GM12878 (cell line): Measurements from ENCODE around the gene SHC3. TPM values are rescaled to one million over a fixed set of nuclear protein-coding genes. Genes with fewer than 3 reads are reported as not detected.

Source experiments
- ATAC-seq: fragments of 200-7000 bp; cut with Tn5 transposase; 3 replicates; pipeline ENCODE4 v1.9.1; 2020; ENCODE audit warnings: mild to moderate bottlenecking, moderate library complexity
- BruUV-seq: library from RNA; stranded (reverse); fragments of 400-500 nt; replicated peaks from 2 replicates; lab custom pipeline; 2021; lab: Mats Ljungman, UMichigan
- CTCF ChIA-PET: fragments of 300-600 bp; sonication (Branson Sonifier 250); formaldehyde crosslinking; extraction: SDS; loops from one replicate; lab custom pipeline; 2021; ENCODE audit warnings: inconsistent platforms; lab: Yijun Ruan, JAX
- POLR2A ChIA-PET: fragments of 350-600 bp; formaldehyde crosslinking; extraction: SDS; loops from one replicate; lab custom pipeline; 2021; ENCODE audit warnings: inconsistent platforms; lab: Charles Lee
- RAD21 ChIA-PET: fragments of 300-600 bp; sonication (Branson Sonifier 250); formaldehyde crosslinking; loops from one replicate; lab custom pipeline; 2023; ENCODE audit warnings: antibody characterized with exemption; ENCODE audit not compliant: unreplicated experiment; lab: Charles Lee
- SMC1A ChIA-PET: fragments of 300-600 bp; sonication (Branson Sonifier 250); formaldehyde crosslinking; loops from one replicate; lab custom pipeline; 2023; ENCODE audit not compliant: unreplicated experiment, uncharacterized antibody; lab: Charles Lee
- DNase-seq: peaks from one replicate; pipeline ENCODE4 v3.0.0-alpha.2; 2011; ENCODE audit warnings: low read depth, low spot score
- FAIRE-seq: peaks from 3 replicates; lab custom pipeline; 2011; peaks lifted over from hg19 to GRCh38; lab: Jason Lieb, UNC
- H2AFZ ChIP-seq: 2 replicates; pipeline ENCODE4 v1.6.0; 2011; ENCODE audit warnings: low read depth, low read length, control low read depth; ENCODE audit not compliant: control insufficient read depth
- H3K27ac ChIP-seq: 2 replicates; pipeline ENCODE4 v1.5.1; 2011; ENCODE audit warnings: control low read depth; ENCODE audit not compliant: control insufficient read depth, insufficient read depth
- H3K27me3 ChIP-seq, 2 experiments: replicated peaks in 1 of 2; 2 replicates each; pipeline versions ENCODE4 v1.6.0 to v1.6.1; 2011; ENCODE audit warnings: low read length in 1 of 2; ENCODE audit not compliant: control insufficient read depth in 2 of 2, insufficient read depth in 2 of 2
- H3K36me3 ChIP-seq, 2 experiments: 2 replicates each; pipeline ENCODE4 v1.5.1; 2011; ENCODE audit warnings: low read length in 1 of 2; ENCODE audit not compliant: control insufficient read depth in 2 of 2, insufficient read depth in 2 of 2
- H3K4me1 ChIP-seq: 2 replicates; pipeline ENCODE4 v1.6.1; 2011; ENCODE audit warnings: mild to moderate bottlenecking, low read length, moderate library complexity, mixed read lengths; ENCODE audit not compliant: control insufficient read depth, insufficient read depth
- H3K4me2 ChIP-seq: 2 replicates; pipeline ENCODE4 v1.6.0; 2011; ENCODE audit warnings: control low read depth; ENCODE audit not compliant: control insufficient read depth, insufficient read depth
- H3K4me3 ChIP-seq: fragments of 200-600 bp; sonication (generic); 2 replicates; pipeline ENCODE4 v1.5.1; 2016
- H3K79me2 ChIP-seq: 2 replicates; pipeline ENCODE4 v1.6.0; 2011; ENCODE audit warnings: low read length; ENCODE audit not compliant: control insufficient read depth, insufficient read depth
- H3K9ac ChIP-seq: 2 replicates; pipeline ENCODE4 v1.8.0; 2011; ENCODE audit warnings: low read length, control low read depth, mixed read lengths; ENCODE audit not compliant: control insufficient read depth, insufficient read depth
- H3K9me3 ChIP-seq: replicated peaks from 3 replicates; pipeline ENCODE4 v1.5.1; 2011; ENCODE audit warnings: mild to moderate bottlenecking, low read length; ENCODE audit not compliant: control insufficient read depth, insufficient read depth
- H4K20me1 ChIP-seq: 2 replicates; pipeline ENCODE4 v1.6.0; 2011; ENCODE audit not compliant: control insufficient read depth, insufficient read depth
- CBX3 ChIP-seq: fragments of 200-600 bp; sonication (generic); IDR thresholded peaks from 2 replicates; pipeline ENCODE4 v1.6.1; 2016; ENCODE audit warnings: low read depth, borderline replicate concordance
- ELK1 ChIP-seq: IDR thresholded peaks from 2 replicates; pipeline ENCODE4 v1.6.1; 2012; ENCODE audit warnings: low read depth, low read length, improper control_type of control experiment
- ETV6 ChIP-seq, 2 experiments: fragments of 450-650 bp in 1 of 2; IDR thresholded peaks in 1 of 2; conservative IDR thresholded peaks in 1 of 2; 2 replicates each; pipeline ENCODE4 v1.6.1; 2014; ENCODE audit warnings: antibody characterized with exemption in 1 of 2, borderline replicate concordance in 1 of 2, low read depth in 1 of 2, mild to moderate bottlenecking in 1 of 2, moderate library complexity in 1 of 2
- FOS ChIP-seq: IDR thresholded peaks from 3 replicates; pipeline ENCODE4 v1.6.1; 2011; ENCODE audit warnings: borderline replicate concordance; ENCODE audit not compliant: insufficient read length; ENCODE audit errors: extremely low read depth
- GABPA ChIP-seq: IDR thresholded peaks from 2 replicates; pipeline ENCODE4 v1.6.1; 2014; ENCODE audit warnings: antibody characterized with exemption, low read depth, mild to moderate bottlenecking, inconsistent platforms
- IRF4 ChIP-seq: IDR thresholded peaks from 2 replicates; pipeline ENCODE4 v1.6.1; 2011; ENCODE audit warnings: low read depth, low read length
- MEF2A ChIP-seq: IDR thresholded peaks from 2 replicates; pipeline ENCODE4 v1.6.1; 2011; ENCODE audit warnings: low read depth, mild to moderate bottlenecking, low read length, moderate library complexity; ENCODE audit not compliant: insufficient read depth
- NFIC ChIP-seq: IDR thresholded peaks from 2 replicates; pipeline ENCODE4 v1.6.1; 2012; ENCODE audit warnings: low read depth, mild to moderate bottlenecking, inconsistent platforms, low read length, moderate library complexity
- NRF1 ChIP-seq: conservative IDR thresholded peaks from 2 replicates; pipeline ENCODE4 v1.6.1; 2011; ENCODE audit warnings: mild to moderate bottlenecking, low read depth, low read length, improper control_type of control experiment
- POLR2AphosphoS5 ChIP-seq: IDR thresholded peaks from 2 replicates; pipeline ENCODE4 v1.6.1; 2011; ENCODE audit warnings: mild to moderate bottlenecking, low read length, inconsistent platforms
- RAD21 ChIP-seq: IDR thresholded peaks from 2 replicates; pipeline ENCODE4 v1.6.1; 2011; ENCODE audit warnings: mild to moderate bottlenecking, low read depth, low read length, moderate library complexity; ENCODE audit not compliant: insufficient read depth
- REST ChIP-seq: IDR thresholded peaks from 2 replicates; pipeline ENCODE4 v1.6.1; 2012; ENCODE audit warnings: mild to moderate bottlenecking, low read depth, low read length
- SMAD5 ChIP-seq: IDR thresholded peaks from 2 replicates; pipeline ENCODE4 v1.6.1; 2016; ENCODE audit warnings: antibody characterized with exemption, low read depth
- SUZ12 ChIP-seq: fragments of 200-600 bp; sonication (generic); IDR thresholded peaks from one replicate; pipeline ENCODE4 v1.6.1; 2018; ENCODE audit warnings: antibody characterized with exemption, mild to moderate bottlenecking; ENCODE audit not compliant: unreplicated experiment
- WRNIP1 ChIP-seq: IDR thresholded peaks from 2 replicates; pipeline ENCODE4 v1.6.1; 2011; ENCODE audit warnings: low read depth, low read length, improper control_type of control experiment, borderline replicate concordance
- ZNF207 ChIP-seq: fragments of 450-650 bp; IDR thresholded peaks from 2 replicates; pipeline ENCODE4 v1.6.1; 2014; ENCODE audit warnings: antibody characterized with exemption, mild to moderate bottlenecking, borderline replicate concordance
- ZNF622 ChIP-seq: fragments of 450-650 bp; IDR thresholded peaks from 2 replicates; pipeline ENCODE4 v1.6.1; 2017; ENCODE audit warnings: mild to moderate bottlenecking, inconsistent platforms
- WGBS: methylation state at CpG from one replicate; pipeline ENCODE4 v1.1.6; 2016; ENCODE audit warnings: low lambda C conversion rate; ENCODE audit not compliant: insufficient replicate concordance, insufficient coverage; ENCODE audit errors: missing lambda C conversion rate; 5-methylcytosine and 5-hydroxymethylcytosine counted together
- in situ Hi-C: fragments of 300-500 bp; cut with MboI; formaldehyde crosslinking; loops from 9 replicates; pipeline ENCODE4 v1.14.3; 2018; ENCODE audit warnings: mixed read lengths
- intact Hi-C: fragments of 100-400 bp; cut with micrococcal nuclease; formaldehyde crosslinking; loops from one replicate; pipeline ENCODE4 v1.14.2; 2022; ENCODE audit not compliant: unreplicated experiment
- polyA plus RNA-seq, 11 experiments: library from polyadenylated mRNA; depleted of rRNA in 4 of 11; unstranded in 6 of 11; stranded (reverse) in 5 of 11; fragments of >200 nt; fragmentation: Nextera tagmentation in 4 of 11; fragmentation: Illumina TruSeq in 1 of 11; extraction: Ambion mirVana in 4 of 11; extraction: Trizol in 1 of 11; gene quantifications; 1 replicate in 1 of 11; 2 replicates in 10 of 11; pipeline versions ENCODE4 v1.2.1 to v1.2.3, GENCODE V29; 2011 to 2016; ENCODE audit warnings: inconsistent platforms in 2 of 11, missing spikeins in 2 of 11, low read depth in 1 of 11
- total RNA-seq, 4 experiments: library from RNA; depleted of rRNA in 3 of 4; stranded (reverse); fragments of >200 nt in 3 of 4; fragmentation: Illumina TruSeq in 1 of 4; extraction: Trizol in 1 of 4; gene quantifications; 2 replicates each; pipeline versions ENCODE4 v1.2.1 to v1.2.3, GENCODE V29; 2013 to 2021

SHC3 gene
- total and polyA plus RNA-seq, 10 of the 15 experiments (the other 5 are each of a cell fraction or from before 2014, with no cell fraction given), result 0.01 to 0.06 TPM; not detected in 8

GRCh38 chr9:89020754-89021153 lies 157.9 kb downstream of the SHC3 start:
- CTCF ChIA-PET, result interaction anchor here (1.7 kb wide), 1 partner anchor 20 kb away, joined by 3 read pairs; no protein-coding TSS in a partner anchor
- H2AFZ ChIP-seq, result no peak overlapping the region
- no peaks in the 10 kb centered on the region for H3K27me3 ChIP-seq
- TF ChIP-seq ETV6 (conservative IDR thresholded peaks at IDR 0.05 in 1 of 2, IDR thresholded peaks at IDR 0.05 in 1 of 2; ENCODE audit: borderline replicate concordance in 1 of 2, low read depth in 1 of 2), result no peak
- TF ChIP-seq NFIC, result no peak
- TF ChIP-seq IRF4, result no peak
- no peak for TF ChIP-seq ELK1
- TF ChIP-seq CBX3, result no peak
- TF ChIP-seq REST, result no peak
- TF ChIP-seq SMAD5, result no peak
- TF ChIP-seq ZNF207, result no peak
- TF ChIP-seq WRNIP1, result no peak
- no peak for TF ChIP-seq RAD21
- TF ChIP-seq ZNF622, result no peak
- no peak for TF ChIP-seq NRF1
- TF ChIP-seq SUZ12, result no peak
- no peak for TF ChIP-seq MEF2A
- TF ChIP-seq POLR2AphosphoS5, result no peak
- no peak for TF ChIP-seq GABPA
- TF ChIP-seq FOS, result no peak
- in situ Hi-C loops, result no loop called here
- no peaks in the 10 kb centered on the region for H3K9me3 ChIP-seq
- POLR2A ChIA-PET, result no interaction called here
- H3K79me2 ChIP-seq, result no peaks in the 10 kb centered on the region
- H3K36me3 ChIP-seq, result no peaks in the 10 kb centered on the region
- no peaks in the 10 kb centered on the region for H4K20me1 ChIP-seq
- BruUV-seq, result no TSS peak
- intact Hi-C loops, result no loop called here
- no peak overlapping the region for H3K4me3 ChIP-seq
- no peak overlapping the region for H3K27ac ChIP-seq
- H3K4me2 ChIP-seq, result no peak overlapping the region
- FAIRE-seq (no peak), ATAC-seq (no peak), DNase-seq (no peak)
- RAD21 ChIA-PET, result no interaction called here
- no peaks in the 10 kb centered on the region for H3K4me1 ChIP-seq
- H3K9ac ChIP-seq, result no peak overlapping the region
- WGBS, result 58% methylated on average over 4 of the region's 4 CpGs
- SMC1A ChIA-PET, result no interaction called here
